Mesendoderm (in vitro differentiated cells): ENCODE results near the gene KIAA0753.

Experiments
- DNase-seq: peaks from one replicate; pipeline ENCODE4 v3.0.0; 2013
- H2AK5ac ChIP-seq: 2 replicates; pipeline ENCODE4 v1.6.1; 2013; ENCODE audit warnings: low read length, inconsistent platforms
- H2BK120ac ChIP-seq: 2 replicates; pipeline ENCODE4 v1.6.1; 2013; ENCODE audit warnings: low read depth, mild to moderate bottlenecking, low read length, moderate library complexity, mixed read lengths
- H2BK15ac ChIP-seq: replicated peaks from 2 replicates; pipeline ENCODE4 v1.6.1; 2013; ENCODE audit warnings: low read depth, mild to moderate bottlenecking, moderate library complexity
- H2BK5ac ChIP-seq: 2 replicates; pipeline ENCODE4 v1.6.1; 2013; ENCODE audit warnings: low read length, inconsistent platforms
- H3K18ac ChIP-seq: 2 replicates; pipeline ENCODE4 v1.6.1; 2013; ENCODE audit warnings: mild to moderate bottlenecking, low read length, mixed read lengths
- H3K23ac ChIP-seq: one replicate; pipeline ENCODE4 v1.6.1; 2013; ENCODE audit warnings: low read length
- H3K27ac ChIP-seq: 2 replicates; pipeline ENCODE4 v1.5.1; 2013; ENCODE audit warnings: low read depth, mild to moderate bottlenecking, inconsistent platforms, low read length, moderate library complexity
- H3K27me3 ChIP-seq: 2 replicates; pipeline ENCODE4 v1.6.1; 2013; ENCODE audit warnings: low read length, control low read depth, mild to moderate bottlenecking, inconsistent platforms; ENCODE audit not compliant: insufficient read depth, poor library complexity
- H3K36me3 ChIP-seq: 2 replicates; pipeline ENCODE4 v1.6.1; 2013; ENCODE audit warnings: low read length, inconsistent platforms; ENCODE audit not compliant: control insufficient read depth, insufficient read depth
- H3K4ac ChIP-seq: one replicate; pipeline ENCODE4 v1.6.1; 2013; ENCODE audit warnings: low read depth, mild to moderate bottlenecking, low read length, moderate library complexity
- H3K4me1 ChIP-seq: 2 replicates; pipeline ENCODE4 v1.6.1; 2013; ENCODE audit warnings: low read depth, low read length, inconsistent platforms; ENCODE audit not compliant: control insufficient read depth
- H3K4me2 ChIP-seq: 2 replicates; pipeline ENCODE4 v1.6.1; 2013; ENCODE audit warnings: low read length
- H3K4me3 ChIP-seq: 2 replicates; pipeline ENCODE4 v1.5.1; 2013; ENCODE audit warnings: mild to moderate bottlenecking, low read length
- H3K56ac ChIP-seq: one replicate; pipeline ENCODE4 v1.6.1; 2013; ENCODE audit warnings: low read length
- H3K79me1 ChIP-seq: 2 replicates; pipeline ENCODE4 v1.6.1; 2013; ENCODE audit warnings: low read length, inconsistent platforms
- H3K79me2 ChIP-seq: 2 replicates; pipeline ENCODE4 v1.6.1; 2013; ENCODE audit warnings: mild to moderate bottlenecking, low read length; ENCODE audit not compliant: control insufficient read depth, insufficient read depth
- H3K9ac ChIP-seq: 2 replicates; pipeline ENCODE4 v1.6.1; 2013; ENCODE audit warnings: low read length, inconsistent platforms
- H4K5ac ChIP-seq: one replicate; pipeline ENCODE4 v1.6.1; 2013; ENCODE audit warnings: low read length
- H4K8ac ChIP-seq: one replicate; pipeline ENCODE4 v1.6.1; 2013; ENCODE audit warnings: low read depth, mild to moderate bottlenecking, control low read depth, low read length, moderate library complexity
- WGBS: extraction: QIAGEN DNeasy Blood & Tissue Kit; methylation state at CpG from one replicate; pipeline ENCODE4 v1.1.7; 2013; ENCODE audit warnings: low lambda C conversion rate, missing lambda C conversion rate; ENCODE audit not compliant: insufficient coverage; ENCODE audit errors: extremely low coverage; 5-methylcytosine and 5-hydroxymethylcytosine counted together

Gene KIAA0753

GRCh38 chr17:6638046-6638908 is 2.2 kb downstream of the KIAA0753 start:
- no peak overlapping the region for H4K5ac ChIP-seq
- no peak overlapping the region for H3K56ac ChIP-seq
- no peak overlapping the region for H3K23ac ChIP-seq
- DNase-seq = no peak
- no peak overlapping the region for H3K4me3 ChIP-seq
- H2BK5ac ChIP-seq = no peak overlapping the region
- no peaks in the 10 kb centered on the region for H3K27me3 ChIP-seq
- H3K79me1 ChIP-seq = peaks cover 10% of the 10 kb centered on the region
- no peak overlapping the region for H3K27ac ChIP-seq
- H2BK120ac ChIP-seq = no peak overlapping the region
- peaks cover 10% of the 10 kb centered on the region for H3K79me2 ChIP-seq
- H4K8ac ChIP-seq = no peak overlapping the region
- H3K4ac ChIP-seq = no peak overlapping the region
- H3K4me2 ChIP-seq = no peak overlapping the region
- H3K4me1 ChIP-seq = peaks cover 2% of the 10 kb centered on the region
- H3K18ac ChIP-seq = no peak overlapping the region
- H3K9ac ChIP-seq = no peak overlapping the region
- no peaks in the 10 kb centered on the region for H3K36me3 ChIP-seq
- H2BK15ac ChIP-seq = no peak overlapping the region
- no peak overlapping the region for H2AK5ac ChIP-seq
- no CpG with 5 or more reads among the region's 24 CpGs for WGBS

- Histone ChIP-seq H3K18ac (no peak overlapping the region), H2BK5ac (no peak overlapping the region), H4K5ac (no peak overlapping the region), H3K23ac (no peak overlapping the region), H4K8ac (no peak overlapping the region), H3K4ac (no peak overlapping the region), H2AK5ac (no peak overlapping the region), H2BK15ac (no peak overlapping the region), H3K27me3 (no peaks in the 10 kb centered on the region), H2BK120ac (no peak overlapping the region), H3K9ac (no peak overlapping the region), H3K4me3 (no peak overlapping the region), H3K36me3 (no peaks in the 10 kb centered on the region), H3K56ac (no peak overlapping the region), H3K4me2 (no peak overlapping the region), H3K79me2 (peaks cover 10% of the 10 kb centered on the region), H3K79me1 (peaks cover 10% of the 10 kb centered on the region), H3K27ac (no peak overlapping the region), H3K4me1 (peaks cover 2% of the 10 kb centered on the region)
- DNase-seq = no peak
- WGBS = no CpG with 5 or more reads among the region's 6 CpGs
Observed at GRCh38 chr17:6637458-6637840, 3.1 kb downstream of the KIAA0753 start.

- Histone ChIP-seq H3K18ac (no peak overlapping the region), H3K79me2 (peaks cover 10% of the 10 kb centered on the region), H3K4me1 (peaks cover 2% of the 10 kb centered on the region), H3K27ac (no peak overlapping the region), H4K8ac (no peak overlapping the region), H3K79me1 (peaks cover 10% of the 10 kb centered on the region), H3K27me3 (no peaks in the 10 kb centered on the region), H3K4ac (no peak overlapping the region), H2BK5ac (no peak overlapping the region), H3K36me3 (no peaks in the 10 kb centered on the region), H3K4me3 (no peak overlapping the region), H3K4me2 (no peak overlapping the region), H2AK5ac (no peak overlapping the region), H3K9ac (no peak overlapping the region), H2BK120ac (no peak overlapping the region), H2BK15ac (no peak overlapping the region), H4K5ac (no peak overlapping the region), H3K23ac (no peak overlapping the region), H3K56ac (no peak overlapping the region)
- no peak for DNase-seq
- WGBS = no CpG with 5 or more reads among the region's 17 CpGs
Observed at GRCh38 chr17:6636616-6637457, 3.7 kb downstream of the KIAA0753 start.

GRCh38 chr17:6636105-6636504 is 4.4 kb downstream of the KIAA0753 start:
- Histone ChIP-seq H3K23ac (no peak overlapping the region), H3K36me3 (no peaks in the 10 kb centered on the region), H2BK5ac (no peak overlapping the region), H3K79me2 (peaks cover 10% of the 10 kb centered on the region), H3K79me1 (peaks cover 10% of the 10 kb centered on the region), H3K27me3 (no peaks in the 10 kb centered on the region), H3K4me2 (no peak overlapping the region), H3K18ac (no peak overlapping the region), H3K4me1 (peaks cover 2% of the 10 kb centered on the region), H3K4me3 (no peak overlapping the region), H4K5ac (no peak overlapping the region), H2BK120ac (no peak overlapping the region), H3K9ac (no peak overlapping the region), H2AK5ac (no peak overlapping the region), H3K4ac (no peak overlapping the region), H3K56ac (no peak overlapping the region), H4K8ac (no peak overlapping the region), H3K27ac (no peak overlapping the region), H2BK15ac (no peak overlapping the region)
- no peak for DNase-seq
- no CpG with 5 or more reads among the region's 2 CpGs for WGBS

GRCh38 chr17:6633263-6633662 is 7.2 kb downstream of the KIAA0753 start:
- no peak overlapping the region for H3K27ac ChIP-seq
- no peak overlapping the region for H2AK5ac ChIP-seq
- H3K23ac ChIP-seq = no peak overlapping the region
- no peaks in the 10 kb centered on the region for H3K27me3 ChIP-seq
- H4K5ac ChIP-seq = no peak overlapping the region
- no peak overlapping the region for H3K9ac ChIP-seq
- H3K79me1 ChIP-seq = peaks cover 2% of the 10 kb centered on the region
- no peak overlapping the region for H3K4ac ChIP-seq
- no peak overlapping the region for H3K4me2 ChIP-seq
- no peak for DNase-seq
- no peaks in the 10 kb centered on the region for H3K36me3 ChIP-seq
- no peaks in the 10 kb centered on the region for H3K4me1 ChIP-seq
- H3K4me3 ChIP-seq = no peak overlapping the region
- no peak overlapping the region for H4K8ac ChIP-seq
- no peak overlapping the region for H2BK120ac ChIP-seq
- no peaks in the 10 kb centered on the region for H3K79me2 ChIP-seq
- no peak overlapping the region for H2BK5ac ChIP-seq
- WGBS = no CpG with 5 or more reads among the region's 3 CpGs
- H2BK15ac ChIP-seq = no peak overlapping the region
- no peak overlapping the region for H3K56ac ChIP-seq
- H3K18ac ChIP-seq = no peak overlapping the region
